NCI-H2029 treated with DMSO at 0.1 percent for 48 hours (cell line): ENCODE results near the gene REG1B.
"Not testable (repeated sequence)": the region's sequence is repeated elsewhere in the genome, so short reads cannot be mapped to it uniquely, and the experiment has no call there.

Source experiments
- DNase-seq: peaks from one replicate; lab custom pipeline; 2025; lab: John Stamatoyannopoulos, UW

Gene REG1B

GRCh38 chr2:79084495-79085135 lies 3.2 kb downstream of the REG1B start:
- DNase-seq = no peak

- no peak for DNase-seq
Observed at GRCh38 chr2:79083597-79084251, 4.1 kb downstream of the REG1B start.

- DNase-seq = no peak
Observed at GRCh38 chr2:79082987-79083386, 4.8 kb downstream of the REG1B start.

GRCh38 chr2:79071078-79071477 lies 16.7 kb downstream of the REG1B start:
- DNase-seq = no peak

- DNase-seq = no peak
Observed at GRCh38 chr2:79065201-79065600, 22.6 kb downstream of the REG1B start.

- DNase-seq = not testable (repeated sequence)
Observed at GRCh38 chr2:79054769-79055168, 33.0 kb downstream of the REG1B start.

- not testable (repeated sequence) for DNase-seq
Observed at GRCh38 chr2:79053486-79053885, 34.3 kb downstream of the REG1B start.

- no peak for DNase-seq
Observed at GRCh38 chr2:79041032-79041448, 46.8 kb downstream of the REG1B start.

GRCh38 chr2:79039944-79040343 lies 47.8 kb downstream of the REG1B start:
- DNase-seq = no peak
